H1 (cell line): ENCODE data around the gene ARHGEF12. TPM values are rescaled to one million over a fixed set of nuclear protein-coding genes. Genes with fewer than 3 reads are reported as not detected.

Experiments used
- CTCF ChIA-PET: fragments of 300-600 bp; sonication (Branson Sonifier 250); formaldehyde crosslinking; loops from one replicate; lab custom pipeline; 2021; ENCODE audit not compliant: partially characterized antibody; lab: Charles Lee
- POLR2A ChIA-PET: fragments of 300-600 bp; sonication (Branson Sonifier 250); formaldehyde crosslinking; loops from one replicate; lab custom pipeline; 2021; ENCODE audit warnings: inconsistent platforms; ENCODE audit not compliant: partially characterized antibody; lab: Charles Lee
- DNase-seq, 2 experiments: peaks; one replicate each; pipeline versions ENCODE4 v3.0.0 to v3.0.0-alpha.2; 2010 to 2022; ENCODE audit warnings: low spot score in 2 of 2, low read depth in 1 of 2, mixed read lengths in 1 of 2
- FAIRE-seq: peaks from 2 replicates; lab custom pipeline; 2011; peaks lifted over from hg19 to GRCh38; lab: Jason Lieb, UNC
- H2AFZ ChIP-seq: 2 replicates; pipeline ENCODE4 v1.8.1; 2012; ENCODE audit warnings: low read length, inconsistent platforms
- H2AK5ac ChIP-seq: 2 replicates; pipeline ENCODE4 v1.6.1; 2013; ENCODE audit warnings: low read depth, low read length
- H2BK120ac ChIP-seq: replicated peaks from 2 replicates; pipeline ENCODE3; 2013; ENCODE audit warnings: low read depth, low read length, inconsistent platforms
- H2BK12ac ChIP-seq: 2 replicates; pipeline ENCODE4 v1.6.1; 2013; ENCODE audit warnings: low read depth, low read length
- H2BK15ac ChIP-seq: 2 replicates; pipeline ENCODE4 v1.6.1; 2013; ENCODE audit warnings: low read length
- H2BK20ac ChIP-seq: 2 replicates; pipeline ENCODE4 v1.6.1; 2013; ENCODE audit warnings: low read length
- H2BK5ac ChIP-seq: 2 replicates; pipeline ENCODE4 v1.6.1; 2013; ENCODE audit warnings: low read depth, low read length
- H3K14ac ChIP-seq: 2 replicates; pipeline ENCODE4 v1.6.1; 2013; ENCODE audit warnings: inconsistent platforms; ENCODE audit not compliant: insufficient read length
- H3K18ac ChIP-seq: 2 replicates; pipeline ENCODE4 v1.6.1; 2013; ENCODE audit warnings: low read length; ENCODE audit errors: extremely low read depth
- H3K23ac ChIP-seq: 2 replicates; pipeline ENCODE4 v1.6.1; 2013; ENCODE audit warnings: inconsistent platforms; ENCODE audit not compliant: insufficient read length
- H3K23me2 ChIP-seq: 2 replicates; pipeline ENCODE4 v1.6.1; 2013; ENCODE audit warnings: low read depth, low read length
- H3K27ac ChIP-seq: 2 replicates; pipeline ENCODE4 v1.6.1; 2011; ENCODE audit warnings: low read depth, low read length, inconsistent platforms
- H3K27me3 ChIP-seq, 4 experiments: replicated peaks in 1 of 4; 1 replicate in 1 of 4; 2 replicates in 3 of 4; pipeline versions ENCODE4 v1.6.1 to v1.8.1; 2011 to 2013; ENCODE audit warnings: low read length in 3 of 4, mild to moderate bottlenecking in 3 of 4, inconsistent platforms in 2 of 4, mixed read lengths in 2 of 4, moderate library complexity in 1 of 4; ENCODE audit not compliant: control insufficient read depth in 3 of 4, insufficient read depth in 3 of 4; ENCODE audit errors: extremely low read depth in 1 of 4
- H3K36me3 ChIP-seq, 4 experiments: 2 replicates each; pipeline versions ENCODE4 v1.6.1 to v1.8.1; 2011 to 2013; ENCODE audit warnings: mild to moderate bottlenecking in 4 of 4, low read length in 3 of 4, moderate library complexity in 2 of 4, control low read depth in 1 of 4, inconsistent platforms in 1 of 4; ENCODE audit not compliant: insufficient read depth in 4 of 4, control insufficient read depth in 2 of 4
- H3K4ac ChIP-seq: replicated peaks from 2 replicates; pipeline ENCODE3; 2013; ENCODE audit warnings: low read length, low read depth, mixed read lengths, inconsistent platforms; ENCODE audit not compliant: insufficient read length
- H3K4me1 ChIP-seq, 4 experiments: replicated peaks in 1 of 4; 1 replicate in 1 of 4; 2 replicates in 3 of 4; pipeline versions ENCODE4 v1.6.1 to v1.8.1; 2011 to 2013; ENCODE audit warnings: low read length in 3 of 4, inconsistent platforms in 2 of 4, mixed read lengths in 1 of 4; ENCODE audit not compliant: insufficient read depth in 4 of 4, control insufficient read depth in 3 of 4
- H3K4me2 ChIP-seq, 2 experiments: 2 replicates each; pipeline versions ENCODE4 v1.6.1 to v1.8.1; 2011 to 2013; ENCODE audit warnings: low read depth in 2 of 2, low read length in 2 of 2, control low read depth in 1 of 2, inconsistent platforms in 1 of 2, mild to moderate bottlenecking in 1 of 2; ENCODE audit not compliant: insufficient read depth in 1 of 2
- H3K4me3 ChIP-seq, 4 experiments: fragments of 200-600, 300-600 bp in 1 of 4; sonication (generic), shearing (Covaris generic), sonication (Bioruptor Twin) in 1 of 4; 2 replicates each; pipeline versions ENCODE4 v1.5.1 to v1.8.1; 2011 to 2016; ENCODE audit warnings: low read length in 4 of 4, low read depth in 3 of 4, control low read depth in 2 of 4, inconsistent platforms in 2 of 4, mild to moderate bottlenecking in 2 of 4, mixed read lengths in 1 of 4, moderate library complexity in 1 of 4; ENCODE audit not compliant: insufficient read depth in 2 of 4; ENCODE audit errors: extremely low read depth in 1 of 4
- H3K56ac ChIP-seq: replicated peaks from 2 replicates; pipeline ENCODE3; 2013; ENCODE audit warnings: low read depth, mild to moderate bottlenecking, mixed read lengths, low read length, inconsistent platforms; ENCODE audit not compliant: insufficient read length
- H3K79me1 ChIP-seq: 2 replicates; pipeline ENCODE4 v1.6.1; 2013; ENCODE audit warnings: low read depth, low read length, control low read depth
- H3K79me2 ChIP-seq, 2 experiments: 2 replicates each; pipeline versions ENCODE4 v1.6.1 to v1.8.1; 2012 to 2013; ENCODE audit warnings: low read length in 2 of 2, mild to moderate bottlenecking in 2 of 2, inconsistent platforms in 1 of 2; ENCODE audit not compliant: insufficient read depth in 2 of 2, control insufficient read depth in 1 of 2
- H3K9ac ChIP-seq, 4 experiments: replicated peaks in 1 of 4; 1 replicate in 1 of 4; 2 replicates in 3 of 4; pipeline versions ENCODE4 v1.6.1 to v1.8.1; 2011 to 2013; ENCODE audit warnings: low read depth in 3 of 4, low read length in 3 of 4, control low read depth in 2 of 4, mild to moderate bottlenecking in 2 of 4, moderate library complexity in 2 of 4, inconsistent platforms in 1 of 4; ENCODE audit errors: extremely low read depth in 1 of 4
- H3K9me3 ChIP-seq, 2 experiments: 2 replicates each; pipeline versions ENCODE4 v1.6.1 to v1.8.1; 2012 to 2013; ENCODE audit warnings: mild to moderate bottlenecking in 2 of 2, moderate library complexity in 2 of 2, control low read depth in 1 of 2, inconsistent platforms in 1 of 2, low read depth in 1 of 2, low read length in 1 of 2, mixed read lengths in 1 of 2; ENCODE audit not compliant: insufficient read depth in 2 of 2
- H4K20me1 ChIP-seq, 2 experiments: replicated peaks in 1 of 2; 2 replicates each; pipeline versions ENCODE3 to v1.8.1; 2011 to 2013; ENCODE audit warnings: inconsistent platforms in 2 of 2, low read length in 2 of 2, mild to moderate bottlenecking in 1 of 2; ENCODE audit not compliant: insufficient read depth in 2 of 2, control insufficient read depth in 1 of 2
- H4K5ac ChIP-seq: 2 replicates; pipeline ENCODE4 v1.6.1; 2013; ENCODE audit warnings: low read length, low read depth, mixed read lengths, inconsistent platforms; ENCODE audit not compliant: insufficient read length
- H4K8ac ChIP-seq: 2 replicates; pipeline ENCODE4 v1.8.0; 2013; ENCODE audit warnings: mild to moderate bottlenecking, moderate library complexity, low read length, inconsistent platforms; ENCODE audit not compliant: insufficient read depth; ENCODE audit errors: extremely low read depth
- H4K91ac ChIP-seq: replicated peaks from 2 replicates; pipeline ENCODE3; 2013; ENCODE audit warnings: low read length, mixed read lengths, inconsistent platforms; ENCODE audit not compliant: insufficient read length
- BRCA1 ChIP-seq: IDR thresholded peaks from 2 replicates; pipeline ENCODE4 v1.6.1; 2012; ENCODE audit warnings: low read depth, low read length, improper control_type of control experiment
- KDM1A ChIP-seq: fragments of 200-600, 300-600 bp; sonication (generic); IDR thresholded peaks from 2 replicates; pipeline ENCODE4 v1.7.1; 2016; ENCODE audit warnings: mild to moderate bottlenecking, low read length, borderline replicate concordance
- WGBS, 2 experiments: shearing (Covaris generic) in 1 of 2; methylation state at CpG; one replicate each; pipeline versions ENCODE4 v1.1.6 to v1.1.7; 2013 to 2015; ENCODE audit warnings: low lambda C conversion rate in 2 of 2, mixed read lengths in 2 of 2, inconsistent platforms in 1 of 2, low coverage in 1 of 2, missing lambda C conversion rate in 1 of 2; ENCODE audit not compliant: insufficient replicate concordance in 2 of 2, insufficient coverage in 1 of 2, insufficient read length in 1 of 2; ENCODE audit errors: extremely low coverage in 1 of 2, missing lambda C conversion rate in 1 of 2; 5-methylcytosine and 5-hydroxymethylcytosine counted together
- polyA plus RNA-seq, 7 experiments: library from polyadenylated mRNA; depleted of rRNA in 3 of 7; stranded (reverse) in 5 of 7; unstranded in 2 of 7; fragments of >200 nt in 5 of 7; fragments of 200-250 nt in 2 of 7; gene quantifications; 1 replicate in 5 of 7; 2 replicates in 1 of 7; 4 replicates in 1 of 7; pipeline versions ENCODE4 v1.2.1 to v1.2.3, GENCODE V29; 2011 to 2013; ENCODE audit warnings: missing spikeins in 2 of 7, mixed read lengths in 2 of 7
- total RNA-seq: library from RNA; stranded (reverse); fragmentation: NEBNext Ultra II Directional; extraction: Animal tissue kit (Norgen Biotek cat#: 25700); gene quantifications from 2 replicates; pipeline ENCODE4 v1.2.1, GENCODE V29; 2021

ARHGEF12 gene
- total and polyA plus RNA-seq, 2 of the 8 experiments (the other 6 are each of a cell fraction or from before 2014, with no cell fraction given): 5.1 to 33.7 TPM

DNA sequence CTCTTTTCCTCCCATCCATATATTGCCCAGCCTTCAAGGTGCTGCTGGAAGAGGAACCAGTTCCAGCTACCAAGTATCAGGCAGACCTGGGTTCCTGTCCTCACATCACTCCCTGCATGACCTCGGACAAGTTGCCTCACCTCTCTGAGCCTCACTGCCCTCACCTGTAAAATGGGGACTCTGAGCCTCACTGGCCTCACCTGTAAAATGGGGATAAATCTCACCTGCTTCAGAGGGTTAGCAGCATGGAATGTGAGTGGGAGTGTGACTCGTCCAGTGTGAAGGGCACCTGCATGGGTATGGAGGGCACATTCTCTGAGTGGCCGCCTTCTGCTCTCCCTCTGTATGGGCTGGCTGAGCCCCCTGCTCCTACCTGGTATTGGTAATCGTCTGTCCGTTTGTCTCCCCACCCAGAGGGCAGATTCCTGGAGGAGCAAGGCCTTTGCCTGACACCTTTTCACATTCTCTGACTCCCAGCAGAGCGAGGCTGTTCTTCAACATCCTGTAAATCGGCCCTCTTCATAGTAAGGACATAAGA, 179.0 kb downstream of the ARHGEF12 start:
- Histone ChIP-seq H3K4me3 (no peak overlapping the region), H2BK5ac (no peak overlapping the region), H3K14ac (no peak overlapping the region), H3K4me1 (peaks cover 0 to 20% (median 9%) of the 10 kb centered on the region in 4 experiments; a peak in 5 of 7 replicates), H3K27ac (no peak overlapping the region), H3K18ac (no peak overlapping the region), H4K8ac (no peak overlapping the region), H2BK12ac (no peak overlapping the region), H2AFZ (no peak overlapping the region), H2AK5ac (0 out of 2 replicates have a peak overlapping the region, but pooled peaks have one; percentile 16), H3K79me1 (no peaks in the 10 kb centered on the region), H4K5ac (no peak overlapping the region), H2BK20ac (no peak overlapping the region), H3K4ac (no peak overlapping the region), H4K91ac (no peak overlapping the region), H3K4me2 (no peak overlapping the region), H2BK15ac (no peak overlapping the region; the same call in 1 of the 2 replicates), H3K56ac (no peak overlapping the region), H3K27me3 (peaks cover 0 to 22% (median 12%) of the 10 kb centered on the region in 4 experiments; a peak in 5 of 7 replicates), H3K9ac (no peak overlapping the region), H2BK120ac (no peak overlapping the region), H4K20me1 (peaks cover 0 to 4% of the 10 kb centered on the region in 2 experiments), H3K79me2 (no peaks in the 10 kb centered on the region), H3K23me2 (peaks cover 5% of the 10 kb centered on the region; the same call in 1 of the 2 replicates), H3K36me3 (no peaks in the 10 kb centered on the region), H3K23ac (no peak overlapping the region), H3K9me3 (no peaks in the 10 kb centered on the region)
- ChIA-PET POLR2A (no interaction called here), CTCF (interaction anchor here (0.9 to 2.9 kb wide), 4 partner anchors 12 to 170 kb away, joined by 3 to 8 read pairs (median 3); no protein-coding TSS in a partner anchor)
- FAIRE-seq: no peak
- WGBS, 2 experiments: 89% methylated on average over 6 of the region's 7 CpGs; no CpG with 5 or more reads in 1 of the 2 experiments
- no peak for DNase-seq
- TF ChIP-seq KDM1A (0 out of 2 replicates have a peak, but pooled peaks have one; percentile 31), BRCA1 (no peak)
